ENCODE data around the gene CCL14.

DNA sequence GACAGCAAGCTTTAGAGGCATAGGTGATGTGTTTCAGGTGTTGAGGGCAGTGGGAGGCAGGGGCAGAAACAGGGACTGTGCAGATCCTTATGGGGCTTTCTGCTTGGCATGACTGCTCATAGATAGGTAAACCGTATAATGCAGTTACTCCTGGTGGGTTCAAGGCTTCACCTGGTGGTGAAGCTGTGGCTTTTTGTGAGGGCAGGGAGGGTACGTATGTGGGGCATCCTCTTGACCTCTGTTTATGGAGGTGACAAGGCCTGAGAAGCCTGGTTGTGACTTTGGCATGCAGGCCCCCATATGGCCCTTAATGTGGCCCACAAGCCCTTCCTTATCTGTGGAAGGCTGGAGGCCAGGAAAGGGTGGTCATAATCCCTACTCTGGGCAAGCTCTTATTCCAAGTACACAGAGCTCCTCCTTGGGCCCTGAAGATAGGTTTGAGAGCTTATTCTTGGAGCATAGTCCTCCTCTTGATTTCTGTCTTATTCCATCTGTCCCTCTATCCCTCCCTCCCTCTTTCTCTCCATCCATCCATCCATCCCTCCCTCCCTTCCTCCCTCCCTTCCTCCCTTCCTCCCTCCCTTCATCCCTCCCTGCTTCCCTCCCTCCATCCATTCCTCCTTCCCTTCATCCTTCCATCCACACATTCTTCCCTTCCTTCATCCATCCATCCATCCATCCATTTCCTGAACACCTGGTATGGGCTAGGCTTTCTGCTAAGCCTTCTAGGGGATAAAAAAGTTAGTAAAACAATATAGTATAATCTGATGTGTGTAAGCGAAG, 3.9 kb downstream of the CCL14 start:
- TF ChIP-seq, protein P1, sequence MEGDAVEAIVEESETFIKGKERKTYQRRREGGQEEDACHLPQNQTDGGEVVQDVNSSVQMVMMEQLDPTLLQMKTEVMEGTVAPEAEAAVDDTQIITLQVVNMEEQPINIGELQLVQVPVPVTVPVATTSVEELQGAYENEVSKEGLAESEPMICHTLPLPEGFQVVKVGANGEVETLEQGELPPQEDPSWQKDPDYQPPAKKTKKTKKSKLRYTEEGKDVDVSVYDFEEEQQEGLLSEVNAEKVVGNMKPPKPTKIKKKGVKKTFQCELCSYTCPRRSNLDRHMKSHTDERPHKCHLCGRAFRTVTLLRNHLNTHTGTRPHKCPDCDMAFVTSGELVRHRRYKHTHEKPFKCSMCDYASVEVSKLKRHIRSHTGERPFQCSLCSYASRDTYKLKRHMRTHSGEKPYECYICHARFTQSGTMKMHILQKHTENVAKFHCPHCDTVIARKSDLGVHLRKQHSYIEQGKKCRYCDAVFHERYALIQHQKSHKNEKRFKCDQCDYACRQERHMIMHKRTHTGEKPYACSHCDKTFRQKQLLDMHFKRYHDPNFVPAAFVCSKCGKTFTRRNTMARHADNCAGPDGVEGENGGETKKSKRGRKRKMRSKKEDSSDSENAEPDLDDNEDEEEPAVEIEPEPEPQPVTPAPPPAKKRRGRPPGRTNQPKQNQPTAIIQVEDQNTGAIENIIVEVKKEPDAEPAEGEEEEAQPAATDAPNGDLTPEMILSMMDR (CRISPR knock-in tag; IDR thresholded peaks at IDR 0.05): no peak
- TF ChIP-seq TBX2 (CRISPR knock-in tag; IDR thresholded peaks at IDR 0.05; ENCODE audit: borderline replicate concordance) (no peak), MBD4 (IDR thresholded peaks at IDR 0.05; ENCODE audit: borderline replicate concordance, low read length) (no peak), RAD21 (CRISPR knock-in tag; IDR thresholded peaks at IDR 0.05) (no peak), ZNF331 (CRISPR knock-in tag; IDR thresholded peaks at IDR 0.05) (no peak)
